Astrocyte (in vitro differentiated cells and primary cell): ENCODE data around the gene POFUT2. TPM values are rescaled to one million over a fixed set of nuclear protein-coding genes. Genes with fewer than 3 reads are reported as not detected.

Source experiments
- DNase-seq: peaks from one replicate; pipeline ENCODE4 v3.0.0-alpha.2; 2010; ENCODE audit warnings: low read depth
- FAIRE-seq: peaks from 2 replicates; lab custom pipeline; 2011; peaks lifted over from hg19 to GRCh38; lab: Jason Lieb, UNC
- H2AFZ ChIP-seq: 2 replicates; pipeline ENCODE4 v1.6.0; 2012; ENCODE audit warnings: low read depth, low read length, inconsistent platforms
- H3K27ac ChIP-seq: 2 replicates; pipeline ENCODE4 v1.5.1; 2011; ENCODE audit warnings: low read depth, low read length, inconsistent platforms
- H3K27me3 ChIP-seq: 2 replicates; pipeline ENCODE4 v1.6.0; 2011; ENCODE audit warnings: low read length, inconsistent platforms; ENCODE audit not compliant: insufficient read depth
- H3K36me3 ChIP-seq: 2 replicates; pipeline ENCODE4 v1.5.1; 2011; ENCODE audit warnings: low read length, inconsistent platforms; ENCODE audit not compliant: insufficient read depth
- H3K4me1 ChIP-seq: 2 replicates; pipeline ENCODE4 v1.5.1; 2011; ENCODE audit warnings: low read length, inconsistent platforms; ENCODE audit not compliant: insufficient read depth
- H3K4me2 ChIP-seq: 2 replicates; pipeline ENCODE4 v1.6.0; 2012; ENCODE audit warnings: low read length, inconsistent platforms
- H3K4me3 ChIP-seq: 2 replicates; pipeline ENCODE4 v1.5.1; 2011; ENCODE audit warnings: low read depth, mild to moderate bottlenecking, low read length, inconsistent platforms; ENCODE audit not compliant: insufficient read depth
- H3K79me2 ChIP-seq: 2 replicates; pipeline ENCODE4 v1.6.0; 2012; ENCODE audit warnings: mild to moderate bottlenecking, low read length, inconsistent platforms; ENCODE audit not compliant: insufficient read depth
- H3K9ac ChIP-seq: 2 replicates; pipeline ENCODE4 v1.6.0; 2012; ENCODE audit warnings: mild to moderate bottlenecking, low read length, inconsistent platforms
- H3K9me3 ChIP-seq: 2 replicates; pipeline ENCODE4 v1.5.1; 2012; ENCODE audit warnings: low read depth, mild to moderate bottlenecking, low read length, inconsistent platforms; ENCODE audit not compliant: insufficient read depth
- H4K20me1 ChIP-seq: 2 replicates; pipeline ENCODE4 v1.6.0; 2012; ENCODE audit warnings: low read length, inconsistent platforms; ENCODE audit not compliant: insufficient read depth
- H3K27ac Mint-ChIP-seq: one replicate; pipeline ENCODE4 v1.8.0; 2021; ENCODE audit warnings: mild to moderate bottlenecking, mixed read lengths; ENCODE audit not compliant: unreplicated experiment
- H3K27me3 Mint-ChIP-seq: one replicate; pipeline ENCODE4 v1.8.0; 2021; ENCODE audit warnings: low read depth, mixed read lengths; ENCODE audit not compliant: unreplicated experiment
- H3K36me3 Mint-ChIP-seq: one replicate; pipeline ENCODE4 v1.8.0; 2021; ENCODE audit warnings: low read depth, mixed read lengths; ENCODE audit not compliant: unreplicated experiment
- H3K4me1 Mint-ChIP-seq: one replicate; pipeline ENCODE4 v1.8.0; 2021; ENCODE audit warnings: low read depth, mixed read lengths; ENCODE audit not compliant: unreplicated experiment
- H3K4me3 Mint-ChIP-seq: one replicate; pipeline ENCODE4 v1.8.0; 2021; ENCODE audit warnings: mild to moderate bottlenecking, moderate library complexity, mixed read lengths; ENCODE audit not compliant: unreplicated experiment
- H3K9me3 Mint-ChIP-seq: one replicate; pipeline ENCODE4 v1.8.0; 2021; ENCODE audit warnings: mild to moderate bottlenecking, mixed read lengths; ENCODE audit not compliant: unreplicated experiment
- EZH2 ChIP-seq: IDR thresholded peaks from 2 replicates; pipeline ENCODE4 v1.6.1; 2012; ENCODE audit warnings: mild to moderate bottlenecking, low read length, inconsistent platforms; ENCODE audit not compliant: insufficient read depth
- total RNA-seq: library from RNA; stranded (reverse); gene quantifications from 2 replicates; pipeline ENCODE4 v1.2.1, GENCODE V29; 2021
- TF ChIP-seq, protein P1 (sequence below): IDR thresholded peaks from 2 replicates; pipeline ENCODE4 v1.5.1; 2011; ENCODE audit warnings: low read depth, mild to moderate bottlenecking, inconsistent platforms, low read length, moderate library complexity; ENCODE audit not compliant: insufficient read depth

Gene POFUT2
- total RNA-seq, 1 donor from 2014 or later: 109 TPM

DNA sequence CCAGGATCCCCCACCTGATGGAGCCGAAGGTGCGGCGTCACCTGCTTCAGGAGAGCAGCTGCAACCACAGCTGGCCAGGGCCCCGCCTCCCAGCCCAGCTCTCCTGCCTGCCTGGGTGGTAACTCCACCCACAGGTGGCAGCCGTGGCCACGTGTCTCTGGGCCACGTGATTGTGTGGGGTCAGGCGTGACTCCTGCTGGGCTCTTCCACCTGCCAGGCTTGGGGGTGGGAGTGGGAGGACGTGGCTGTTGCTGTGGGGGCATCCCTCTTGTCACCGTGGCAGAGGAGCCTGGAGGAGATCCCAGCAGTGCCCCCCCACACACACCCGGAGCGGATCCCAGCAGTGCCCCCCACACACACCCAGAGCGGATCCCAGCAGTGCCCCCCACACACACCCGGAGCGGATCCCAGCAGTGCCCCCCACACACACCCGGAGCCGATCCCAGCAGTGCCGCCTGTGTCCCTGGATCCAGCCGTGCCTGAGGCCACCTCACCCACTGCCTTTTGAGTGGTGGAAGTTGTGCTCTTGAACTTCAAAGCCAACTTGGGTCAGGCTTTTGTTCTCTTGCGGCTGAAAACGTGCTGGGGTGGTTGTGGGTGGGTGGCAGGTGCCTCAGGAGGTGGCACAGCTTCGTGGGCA lies 32.2 kb downstream of the POFUT2 start:
- no peaks in the 10 kb centered on the region for H3K36me3 ChIP-seq
- H3K4me1 ChIP-seq: peaks cover 12% of the 10 kb centered on the region
- peaks cover under 1% of the 10 kb centered on the region for H4K20me1 ChIP-seq
- peaks cover 7% of the 10 kb centered on the region for H3K36me3 Mint-ChIP-seq
- peaks cover under 1% of the 10 kb centered on the region for H3K27me3 Mint-ChIP-seq
- H3K4me3 Mint-ChIP-seq: no peak overlapping the region
- no peak overlapping the region for H3K27ac Mint-ChIP-seq
- peaks cover 9% of the 10 kb centered on the region for H3K27me3 ChIP-seq
- no peak overlapping the region for H2AFZ ChIP-seq
- DNase-seq (no peak), FAIRE-seq (no peak)
- H3K9me3 Mint-ChIP-seq: peaks cover 4% of the 10 kb centered on the region
- no peak overlapping the region for H3K4me2 ChIP-seq
- no peaks in the 10 kb centered on the region for H3K79me2 ChIP-seq
- peaks cover 6% of the 10 kb centered on the region for H3K4me1 Mint-ChIP-seq
- no peak overlapping the region for H3K4me3 ChIP-seq
- no peak overlapping the region for H3K9ac ChIP-seq
- H3K9me3 ChIP-seq: no peaks in the 10 kb centered on the region
- TF ChIP-seq EZH2: no peak
- TF ChIP-seq, protein P1, sequence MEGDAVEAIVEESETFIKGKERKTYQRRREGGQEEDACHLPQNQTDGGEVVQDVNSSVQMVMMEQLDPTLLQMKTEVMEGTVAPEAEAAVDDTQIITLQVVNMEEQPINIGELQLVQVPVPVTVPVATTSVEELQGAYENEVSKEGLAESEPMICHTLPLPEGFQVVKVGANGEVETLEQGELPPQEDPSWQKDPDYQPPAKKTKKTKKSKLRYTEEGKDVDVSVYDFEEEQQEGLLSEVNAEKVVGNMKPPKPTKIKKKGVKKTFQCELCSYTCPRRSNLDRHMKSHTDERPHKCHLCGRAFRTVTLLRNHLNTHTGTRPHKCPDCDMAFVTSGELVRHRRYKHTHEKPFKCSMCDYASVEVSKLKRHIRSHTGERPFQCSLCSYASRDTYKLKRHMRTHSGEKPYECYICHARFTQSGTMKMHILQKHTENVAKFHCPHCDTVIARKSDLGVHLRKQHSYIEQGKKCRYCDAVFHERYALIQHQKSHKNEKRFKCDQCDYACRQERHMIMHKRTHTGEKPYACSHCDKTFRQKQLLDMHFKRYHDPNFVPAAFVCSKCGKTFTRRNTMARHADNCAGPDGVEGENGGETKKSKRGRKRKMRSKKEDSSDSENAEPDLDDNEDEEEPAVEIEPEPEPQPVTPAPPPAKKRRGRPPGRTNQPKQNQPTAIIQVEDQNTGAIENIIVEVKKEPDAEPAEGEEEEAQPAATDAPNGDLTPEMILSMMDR: no peak
- H3K27ac ChIP-seq: no peak overlapping the region

DNA sequence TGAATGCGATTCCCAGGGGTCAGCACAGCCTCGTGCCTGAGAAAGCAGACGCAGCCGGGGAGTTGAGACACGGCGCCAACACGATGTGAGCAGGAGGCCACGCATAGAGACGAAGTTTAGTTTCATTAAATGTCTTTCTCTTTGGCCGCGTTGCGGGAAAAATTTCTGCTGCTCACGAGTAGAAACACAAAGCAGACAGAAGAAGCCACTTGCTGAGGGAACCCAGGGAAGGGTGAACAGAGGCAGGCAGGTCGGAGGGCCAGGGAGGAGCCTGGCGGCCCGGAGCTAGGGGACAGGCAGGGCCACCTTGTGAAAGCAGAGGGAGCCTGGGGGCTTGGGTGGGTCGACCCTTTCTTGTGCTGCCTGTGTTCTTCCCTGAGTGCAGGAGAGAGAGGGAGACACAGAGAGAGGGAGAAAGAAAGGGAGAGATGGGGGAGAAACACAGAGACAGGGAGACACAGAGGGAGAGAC lies 33.2 kb downstream of the POFUT2 start:
- Histone ChIP-seq H3K27ac (no peak overlapping the region), H3K9me3 (no peaks in the 10 kb centered on the region), H3K79me2 (no peaks in the 10 kb centered on the region), H4K20me1 (no peaks in the 10 kb centered on the region), H3K4me3 (no peak overlapping the region), H3K4me1 (peaks cover 12% of the 10 kb centered on the region), H3K27me3 (peaks cover 9% of the 10 kb centered on the region), H3K36me3 (no peaks in the 10 kb centered on the region), H3K4me2 (no peak overlapping the region), H2AFZ (no peak overlapping the region), H3K9ac (no peak overlapping the region)
- Mint-ChIP-seq H3K9me3 (peaks cover 11% of the 10 kb centered on the region), H3K4me3 (no peak overlapping the region), H3K36me3 (peaks cover 2% of the 10 kb centered on the region), H3K4me1 (peaks cover 6% of the 10 kb centered on the region), H3K27me3 (peaks cover 7% of the 10 kb centered on the region), H3K27ac (no peak overlapping the region)
- no peak for TF ChIP-seq EZH2
- TF ChIP-seq, protein P1: no peak
- FAIRE-seq (no peak), DNase-seq (no peak)
